ENCODE results near the gene PKN1.

GRCh38 chr19:14427461-14427860 lies 5.6 kb upstream of the PKN1 start:
- TF ChIP-seq, protein P1, sequence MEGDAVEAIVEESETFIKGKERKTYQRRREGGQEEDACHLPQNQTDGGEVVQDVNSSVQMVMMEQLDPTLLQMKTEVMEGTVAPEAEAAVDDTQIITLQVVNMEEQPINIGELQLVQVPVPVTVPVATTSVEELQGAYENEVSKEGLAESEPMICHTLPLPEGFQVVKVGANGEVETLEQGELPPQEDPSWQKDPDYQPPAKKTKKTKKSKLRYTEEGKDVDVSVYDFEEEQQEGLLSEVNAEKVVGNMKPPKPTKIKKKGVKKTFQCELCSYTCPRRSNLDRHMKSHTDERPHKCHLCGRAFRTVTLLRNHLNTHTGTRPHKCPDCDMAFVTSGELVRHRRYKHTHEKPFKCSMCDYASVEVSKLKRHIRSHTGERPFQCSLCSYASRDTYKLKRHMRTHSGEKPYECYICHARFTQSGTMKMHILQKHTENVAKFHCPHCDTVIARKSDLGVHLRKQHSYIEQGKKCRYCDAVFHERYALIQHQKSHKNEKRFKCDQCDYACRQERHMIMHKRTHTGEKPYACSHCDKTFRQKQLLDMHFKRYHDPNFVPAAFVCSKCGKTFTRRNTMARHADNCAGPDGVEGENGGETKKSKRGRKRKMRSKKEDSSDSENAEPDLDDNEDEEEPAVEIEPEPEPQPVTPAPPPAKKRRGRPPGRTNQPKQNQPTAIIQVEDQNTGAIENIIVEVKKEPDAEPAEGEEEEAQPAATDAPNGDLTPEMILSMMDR (conservative IDR thresholded peaks at IDR 0.05), result no peak
- TF ChIP-seq ZFX (IDR thresholded peaks at IDR 0.05), result no peak

All from C4-2B (cell line).